Anterior cingulate cortex (tissue), 58 donors: ENCODE results near the gene FZR1.

Experiments
- DNase-seq, 58 donors: peaks; one replicate each; lab custom pipeline; 2025; lab: John Stamatoyannopoulos, UW

FZR1 gene

GRCh38 chr19:3471954-3472655 is 34.0 kb upstream of the FZR1 start:
- DNase-seq: peak in 14 of 58 donors; percentile 5 to 39 (median 12)

DNA sequence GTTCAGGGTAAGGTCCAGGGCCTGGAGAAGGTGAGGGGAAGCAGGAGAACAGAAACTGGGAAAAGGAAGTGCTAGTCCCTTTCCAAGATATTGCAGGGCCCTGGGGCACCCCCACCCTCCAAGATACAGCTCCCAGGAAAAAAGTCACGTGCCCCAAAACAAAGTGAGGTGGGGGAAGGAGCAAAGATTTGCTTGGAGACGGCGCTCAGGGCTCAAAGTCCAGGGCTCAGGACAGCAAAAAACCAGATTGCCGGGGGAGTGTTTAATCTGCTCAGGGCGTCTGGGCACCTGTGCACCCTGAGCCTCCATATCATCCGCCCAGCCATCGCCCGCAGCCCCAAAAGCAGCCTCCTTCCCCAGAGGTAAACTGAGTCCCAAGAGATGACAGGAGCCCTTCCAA is 32.1 kb upstream of the FZR1 start:
- DNase-seq: no peak

DNA sequence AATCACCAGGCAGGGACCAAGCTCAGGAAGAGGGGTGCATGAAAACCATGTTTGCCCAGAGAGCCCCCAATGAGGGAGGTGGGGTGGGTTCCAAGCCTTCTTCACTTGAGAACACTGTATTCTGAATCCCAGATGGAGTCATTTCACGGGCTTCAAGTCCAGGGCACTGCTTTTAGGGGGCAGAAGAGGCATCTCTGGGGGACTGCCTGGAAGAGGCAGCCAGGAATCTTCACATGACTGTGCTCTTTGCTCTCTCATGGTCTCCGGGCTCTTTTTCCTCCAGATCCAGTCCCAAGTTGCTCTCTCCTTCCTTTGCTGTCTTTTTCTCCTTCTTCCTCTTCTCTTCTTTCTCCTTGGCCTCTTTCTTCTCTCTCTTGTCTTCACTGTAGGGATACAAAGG is 31.5 kb upstream of the FZR1 start:
- DNase-seq: no peak

- no peak for DNase-seq
Measured at GRCh38 chr19:3475449-3475848, 30.7 kb upstream of the FZR1 start.

DNA sequence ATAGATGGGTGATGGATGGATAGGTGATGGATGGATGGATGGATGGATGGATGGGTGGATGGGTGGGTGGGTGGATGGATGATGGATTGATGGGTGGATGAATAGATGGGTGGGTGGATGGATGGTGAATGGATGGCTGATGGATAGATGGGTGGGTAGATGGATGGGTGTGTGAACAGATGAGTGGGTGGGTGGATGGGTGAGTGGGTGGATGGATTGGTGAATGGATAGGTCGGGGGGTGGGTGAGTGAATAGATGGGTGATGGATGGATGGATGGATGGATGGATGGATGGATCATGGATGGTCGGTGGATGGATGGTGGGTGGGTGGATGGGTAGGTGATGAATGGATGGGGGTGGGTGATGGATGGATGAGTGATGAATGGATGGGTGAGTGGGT is 29.3 kb upstream of the FZR1 start:
- DNase-seq: no peak

GRCh38 chr19:3477506-3477905 is 28.6 kb upstream of the FZR1 start:
- no peak for DNase-seq

GRCh38 chr19:3477951-3478350 is 28.2 kb upstream of the FZR1 start:
- DNase-seq: no peak

DNA sequence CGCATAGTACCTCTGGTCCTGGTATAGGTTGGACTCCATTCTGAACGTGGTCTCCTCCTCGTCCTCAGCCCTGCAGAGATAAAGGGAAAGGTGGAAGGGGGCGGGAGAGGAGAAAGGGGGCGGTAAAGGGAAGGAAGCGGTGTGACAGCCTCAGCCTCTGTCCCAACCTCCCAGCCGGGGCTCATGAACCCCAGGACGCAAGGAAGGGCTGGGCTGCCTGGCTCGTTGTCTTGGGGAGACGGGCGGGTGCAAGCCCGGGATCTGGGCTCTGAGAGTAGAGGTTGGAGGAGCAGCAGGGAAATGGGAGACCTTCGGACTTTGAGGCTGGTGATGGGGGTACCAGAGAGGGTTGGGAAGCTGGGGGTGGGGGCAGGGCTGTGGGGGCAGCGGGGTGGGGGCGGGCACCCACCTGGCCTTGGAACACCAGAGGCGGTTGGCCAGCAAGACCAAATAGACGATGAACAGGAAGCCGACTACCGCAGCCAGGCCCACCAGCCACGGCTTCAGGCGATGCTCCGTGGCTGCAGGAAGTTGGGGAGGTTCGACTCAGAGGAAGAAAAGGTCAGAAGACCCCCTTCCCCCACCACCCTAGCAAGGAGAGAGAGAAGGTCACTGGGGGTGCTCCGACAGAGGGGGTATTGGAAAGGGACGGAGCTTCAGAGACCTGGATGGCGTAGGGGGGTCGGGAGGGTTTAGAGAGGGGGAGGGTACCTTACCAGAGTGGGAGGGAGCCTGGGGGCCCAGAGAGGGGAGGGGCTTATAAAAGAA is 27.5 kb upstream of the FZR1 start:
- no peak for DNase-seq

GRCh38 chr19:3479177-3479833 is 26.8 kb upstream of the FZR1 start:
- no peak for DNase-seq

DNA sequence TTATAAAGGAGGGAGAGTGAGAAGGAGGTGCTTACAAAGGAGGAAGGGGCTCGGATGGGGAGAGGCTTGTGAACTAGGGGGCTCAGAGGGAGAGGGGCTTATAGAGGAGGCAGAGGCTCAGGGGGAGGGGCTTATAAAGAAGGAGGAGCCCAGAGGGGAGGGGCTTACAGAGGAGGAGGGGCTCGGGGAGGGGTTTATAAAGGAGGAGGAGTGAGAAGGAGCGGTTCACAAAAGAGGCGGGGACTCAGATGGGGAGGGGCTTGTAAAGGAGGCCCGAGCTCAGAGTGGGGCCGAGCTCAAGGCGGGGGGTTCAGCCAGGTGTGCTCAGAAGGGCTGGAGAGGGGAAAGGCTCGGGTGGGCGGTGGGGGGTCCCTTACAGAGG is 26.3 kb upstream of the FZR1 start:
- no peak for DNase-seq

- no peak for DNase-seq
Measured at GRCh38 chr19:3480383-3481091, 25.6 kb upstream of the FZR1 start, which contains the start of gene SMIM24. SMIM24 (minus strand) TSS chr19:3480525; CDS start chr19:3480463, 62 bp downstream.

- no peak for DNase-seq
Measured at GRCh38 chr19:3481241-3482090, 24.6 kb upstream of the FZR1 start.

GRCh38 chr19:3482507-3483225 is 23.4 kb upstream of the FZR1 start:
- DNase-seq: no peak

- DNase-seq: peak in 1 of 58 donors; percentile 12
Measured at GRCh38 chr19:3483226-3483628, 22.9 kb upstream of the FZR1 start, which contains the start of gene SMIM44. SMIM44 (minus strand) TSS chr19:3483441; CDS start chr19:3483403, 38 bp downstream.

- DNase-seq: no peak
Measured at GRCh38 chr19:3491396-3492119, 14.6 kb upstream of the FZR1 start.

GRCh38 chr19:3492131-3492839 is 13.8 kb upstream of the FZR1 start:
- no peak for DNase-seq

GRCh38 chr19:3492919-3493318 is 13.2 kb upstream of the FZR1 start:
- no peak for DNase-seq

DNA sequence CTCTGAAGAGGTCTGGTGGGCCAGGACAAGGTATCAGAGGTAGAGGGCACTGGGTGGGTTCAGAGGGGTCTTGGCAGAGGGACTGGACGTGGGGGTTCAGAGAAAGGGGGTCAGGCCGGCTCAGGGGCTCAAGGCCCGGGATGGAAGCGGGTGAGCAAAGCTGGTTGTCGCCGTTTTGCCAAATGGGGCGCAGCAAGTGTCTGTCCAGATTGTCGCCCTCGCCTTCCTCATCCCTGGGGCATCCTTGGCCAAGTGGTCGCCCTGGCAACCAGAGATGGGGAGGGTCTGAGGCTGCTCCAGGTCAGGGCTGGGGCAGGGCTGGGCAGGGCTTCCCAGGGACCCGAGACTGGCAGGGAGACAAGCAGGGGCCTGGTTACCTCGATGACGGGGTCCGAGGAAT is 12.5 kb upstream of the FZR1 start:
- no peak for DNase-seq
